GM12878 (cell line): ENCODE results near the gene CLEC17A.

ENCODE experiments used
- ATF3 ChIP-seq: IDR thresholded peaks from 2 replicates; pipeline ENCODE4 v1.6.1; 2011; ENCODE audit warnings: low read depth, mild to moderate bottlenecking, low read length, moderate library complexity, borderline replicate concordance; ENCODE audit errors: extremely low read depth
- HCFC1 ChIP-seq: fragments of 150-350 bp; IDR thresholded peaks from 2 replicates; pipeline ENCODE4 v1.6.1; 2014; ENCODE audit warnings: low read length
- MXI1 ChIP-seq: fragments of 150-350 bp; IDR thresholded peaks from 2 replicates; pipeline ENCODE4 v1.6.1; 2011; ENCODE audit warnings: low read depth, mild to moderate bottlenecking, inconsistent platforms, low read length, improper control_type of control experiment
- RBBP5 ChIP-seq: fragments of 200-600 bp; sonication (generic); conservative IDR thresholded peaks from 2 replicates; pipeline ENCODE4 v1.6.1; 2016
- SUPT20H ChIP-seq: IDR thresholded peaks from 2 replicates; pipeline ENCODE4 v1.6.1; 2011; ENCODE audit warnings: low read depth, mild to moderate bottlenecking, low read length, moderate library complexity, borderline replicate concordance; ENCODE audit not compliant: control insufficient read depth

DNA sequence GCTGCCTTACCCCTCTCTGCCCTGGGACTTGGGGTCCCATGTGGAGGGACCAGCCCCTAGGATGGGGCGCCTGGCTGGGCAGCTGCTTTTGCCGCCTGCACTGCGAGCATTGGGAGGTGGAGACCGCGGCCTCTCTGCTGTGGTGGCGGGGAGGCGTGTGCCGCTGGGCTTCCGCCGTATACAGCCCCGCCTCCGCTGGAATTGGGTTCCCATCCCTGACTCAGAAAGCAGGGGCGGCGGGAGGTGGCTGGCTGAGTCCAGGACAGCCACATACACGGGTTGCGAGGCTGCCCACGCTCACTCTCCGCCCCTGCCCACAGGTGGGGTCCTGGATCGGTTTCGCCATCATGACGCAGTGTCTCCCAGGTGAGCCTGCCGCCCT lies 17.6 kb upstream of the CLEC17A start:
- TF ChIP-seq ATF3: no peak
- no peak for TF ChIP-seq RBBP5
- TF ChIP-seq SUPT20H: no peak
- no peak for TF ChIP-seq HCFC1
- no peak for TF ChIP-seq MXI1
